Mesenchymal stem cell (in vitro differentiated cells and primary cell): ENCODE results near the gene IFT27.

Experiments
- DNase-seq: peaks from one replicate; pipeline ENCODE4 v3.0.0-alpha.2; 2013
- H2AFZ ChIP-seq: one replicate; pipeline ENCODE4 v1.6.1; 2013; ENCODE audit warnings: low read depth, mild to moderate bottlenecking, control low read depth, inconsistent platforms, low read length, moderate library complexity
- H2AK5ac ChIP-seq: 2 replicates; pipeline ENCODE4 v1.6.1; 2013; ENCODE audit warnings: low read length, moderate library complexity, mild to moderate bottlenecking, inconsistent platforms; ENCODE audit not compliant: severe bottlenecking
- H2BK120ac ChIP-seq: one replicate; pipeline ENCODE4 v1.6.1; 2013; ENCODE audit warnings: low read depth, mild to moderate bottlenecking, inconsistent platforms, low read length, moderate library complexity
- H2BK12ac ChIP-seq, 2 experiments: one replicate each; pipeline ENCODE4 v1.6.1; 2013; ENCODE audit warnings: inconsistent platforms in 2 of 2, low read length in 2 of 2, mild to moderate bottlenecking in 2 of 2, moderate library complexity in 2 of 2, control low read depth in 1 of 2
- H2BK15ac ChIP-seq: one replicate; pipeline ENCODE4 v1.6.1; 2013; ENCODE audit warnings: mild to moderate bottlenecking, low read depth, inconsistent platforms; ENCODE audit not compliant: poor library complexity, severe bottlenecking
- H2BK5ac ChIP-seq: 2 replicates; pipeline ENCODE4 v1.6.1; 2013; ENCODE audit warnings: low read depth, mild to moderate bottlenecking, low read length, control low read depth, inconsistent platforms; ENCODE audit not compliant: poor library complexity, severe bottlenecking
- H3K14ac ChIP-seq, 2 experiments: one replicate each; pipeline ENCODE4 v1.6.1; 2013; ENCODE audit warnings: inconsistent platforms in 2 of 2, low read length in 2 of 2, control low read depth in 1 of 2, mild to moderate bottlenecking in 1 of 2, moderate library complexity in 1 of 2
- H3K18ac ChIP-seq, 2 experiments: one replicate each; pipeline ENCODE4 v1.6.1; 2013; ENCODE audit warnings: inconsistent platforms in 2 of 2, low read length in 2 of 2, control low read depth in 1 of 2, low read depth in 1 of 2, mild to moderate bottlenecking in 1 of 2
- H3K23ac ChIP-seq, 2 experiments: one replicate each; pipeline ENCODE4 v1.6.1; 2013; ENCODE audit warnings: inconsistent platforms in 2 of 2, low read length in 2 of 2, mild to moderate bottlenecking in 2 of 2, moderate library complexity in 2 of 2, control low read depth in 1 of 2
- H3K27ac ChIP-seq: 2 replicates; pipeline ENCODE4 v1.5.1; 2013; ENCODE audit warnings: mild to moderate bottlenecking, moderate library complexity, low read length, control low read depth, inconsistent platforms; ENCODE audit not compliant: poor library complexity, severe bottlenecking
- H3K27me3 ChIP-seq, 2 experiments: 2 replicates each; pipeline versions ENCODE4 v1.6.1 to v1.7.0; 2013; ENCODE audit warnings: low read length in 2 of 2, mild to moderate bottlenecking in 2 of 2, moderate library complexity in 2 of 2, control low read depth in 1 of 2, inconsistent platforms in 1 of 2; ENCODE audit not compliant: control insufficient read depth in 1 of 2, insufficient read depth in 1 of 2
- H3K36me3 ChIP-seq, 2 experiments: 2 replicates each; pipeline versions ENCODE4 v1.6.1 to v1.7.0; 2013; ENCODE audit warnings: low read length in 2 of 2, control low read depth in 1 of 2, inconsistent platforms in 1 of 2, low read depth in 1 of 2, mild to moderate bottlenecking in 1 of 2; ENCODE audit not compliant: insufficient read depth in 2 of 2, control insufficient read depth in 1 of 2
- H3K4ac ChIP-seq, 2 experiments: one replicate each; pipeline ENCODE4 v1.6.1; 2013; ENCODE audit warnings: inconsistent platforms in 2 of 2, low read length in 2 of 2, mild to moderate bottlenecking in 2 of 2, moderate library complexity in 2 of 2, control low read depth in 1 of 2, low read depth in 1 of 2
- H3K4me1 ChIP-seq: 2 replicates; pipeline ENCODE4 v1.6.1; 2013; ENCODE audit warnings: low read depth, low read length, control low read depth; ENCODE audit not compliant: control insufficient read depth, insufficient read depth
- H3K4me2 ChIP-seq: 2 replicates; pipeline ENCODE4 v1.6.1; 2013; ENCODE audit warnings: low read length, mild to moderate bottlenecking, inconsistent platforms; ENCODE audit not compliant: poor library complexity, severe bottlenecking
- H3K4me3 ChIP-seq, 2 experiments: 2 replicates each; pipeline versions ENCODE4 v1.5.1 to v1.7.0; 2013; ENCODE audit warnings: low read length in 2 of 2, mild to moderate bottlenecking in 2 of 2, control low read depth in 1 of 2, low read depth in 1 of 2; ENCODE audit not compliant: insufficient read depth in 1 of 2
- H3K79me1 ChIP-seq: replicated peaks from 2 replicates; pipeline ENCODE4 v1.6.1; 2013; ENCODE audit warnings: mild to moderate bottlenecking, control low read depth, low read length, inconsistent platforms; ENCODE audit not compliant: poor library complexity, severe bottlenecking
- H3K9ac ChIP-seq: 2 replicates; pipeline ENCODE4 v1.7.0; 2013; ENCODE audit warnings: mild to moderate bottlenecking, low read length, moderate library complexity
- H3K9me3 ChIP-seq: 2 replicates; pipeline ENCODE4 v1.7.0; 2013; ENCODE audit warnings: mild to moderate bottlenecking, low read length; ENCODE audit not compliant: control insufficient read depth
- H4K8ac ChIP-seq: one replicate; pipeline ENCODE4 v1.6.1; 2013; ENCODE audit warnings: inconsistent platforms, mild to moderate bottlenecking, low read length, moderate library complexity
- H4K91ac ChIP-seq: one replicate; pipeline ENCODE4 v1.6.1; 2013; ENCODE audit warnings: mild to moderate bottlenecking, low read length, inconsistent platforms
- WGBS: methylation state at CpG from one replicate; pipeline ENCODE4 v1.1.7; 2013; ENCODE audit warnings: mixed read lengths; 5-methylcytosine and 5-hydroxymethylcytosine counted together

The IFT27 gene

GRCh38 chr22:36767035-36767775 is 8.7 kb downstream of the IFT27 start:
- DNase-seq: no peak
- no peaks in the 10 kb centered on the region for H3K9me3 ChIP-seq
- no peak overlapping the region for H3K9ac ChIP-seq
- H3K4me1 ChIP-seq: peaks cover 7% of the 10 kb centered on the region
- H2AFZ ChIP-seq: no peak overlapping the region
- H3K27ac ChIP-seq: no peak overlapping the region
- 88% methylated on average over 10 of the region's 10 CpGs for WGBS
- H3K4ac ChIP-seq: no peak overlapping the region
- no peak overlapping the region for H2BK12ac ChIP-seq
- no peak overlapping the region for H4K8ac ChIP-seq
- H3K79me1 ChIP-seq: peaks cover 6% of the 10 kb centered on the region
- no peak overlapping the region for H2BK15ac ChIP-seq
- no peak overlapping the region for H2BK5ac ChIP-seq
- no peak overlapping the region for H3K4me2 ChIP-seq
- H3K4me3 ChIP-seq: peak overlapping the region in 1 of 2 experiments; percentile 10
- H3K14ac ChIP-seq: no peak overlapping the region
- H3K36me3 ChIP-seq: peaks cover 43 to 48% of the 10 kb centered on the region in 2 experiments
- H2BK120ac ChIP-seq: no peak overlapping the region
- no peak overlapping the region for H3K23ac ChIP-seq
- H3K18ac ChIP-seq: no peak overlapping the region
- no peak overlapping the region for H4K91ac ChIP-seq
- no peaks in the 10 kb centered on the region for H3K27me3 ChIP-seq
- no peak overlapping the region for H2AK5ac ChIP-seq

DNA sequence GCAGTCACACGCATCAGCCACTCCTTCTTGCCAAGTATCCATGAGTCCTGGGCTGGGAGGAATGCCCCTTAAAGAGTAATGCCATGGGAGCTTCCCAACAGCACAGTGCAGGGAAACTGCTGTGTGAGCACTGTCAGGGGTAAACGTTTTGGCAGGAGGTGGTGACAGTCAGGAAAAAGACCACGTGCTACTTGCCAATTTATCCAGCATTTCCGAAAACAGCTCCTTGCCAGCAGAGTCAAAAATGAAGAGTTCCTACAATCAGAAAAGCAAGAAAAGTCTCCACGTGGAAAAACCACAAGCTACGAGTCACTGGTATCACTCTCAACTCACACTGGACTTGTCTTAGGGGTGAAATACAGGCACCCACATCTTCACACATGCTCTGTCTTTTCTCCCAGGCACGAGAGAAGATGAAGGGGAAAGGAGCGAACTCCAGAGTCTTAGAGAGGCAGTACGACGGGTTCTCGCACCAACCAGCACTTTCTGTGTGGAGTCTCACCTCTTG is 9.9 kb downstream of the IFT27 start:
- Histone ChIP-seq H2AFZ (no peak overlapping the region), H3K23ac (no peak overlapping the region), H3K4ac (no peak overlapping the region), H3K36me3 (peaks cover 45 to 46% of the 10 kb centered on the region in 2 experiments), H2BK120ac (no peak overlapping the region), H2BK12ac (no peak overlapping the region), H2BK5ac (no peak overlapping the region), H3K9me3 (no peaks in the 10 kb centered on the region), H4K91ac (no peak overlapping the region), H2BK15ac (no peak overlapping the region), H3K14ac (no peak overlapping the region), H3K18ac (no peak overlapping the region), H3K27ac (no peak overlapping the region), H3K4me2 (no peak overlapping the region), H2AK5ac (no peak overlapping the region), H3K4me1 (peaks cover 7% of the 10 kb centered on the region), H4K8ac (no peak overlapping the region), H3K4me3 (no peak overlapping the region), H3K9ac (peak overlapping the region; percentile 30), H3K79me1 (no peaks in the 10 kb centered on the region), H3K27me3 (no peaks in the 10 kb centered on the region)
- no peak for DNase-seq
- WGBS: 89% methylated on average over 11 of the region's 11 CpGs

- H3K4me2 ChIP-seq: no peak overlapping the region
- H4K8ac ChIP-seq: no peak overlapping the region
- H3K9me3 ChIP-seq: no peaks in the 10 kb centered on the region
- peaks cover 46 to 49% of the 10 kb centered on the region in 2 experiments for H3K36me3 ChIP-seq
- H3K18ac ChIP-seq: no peak overlapping the region
- DNase-seq: no peak
- no peak overlapping the region for H3K9ac ChIP-seq
- 98% methylated on average over 17 of the region's 17 CpGs for WGBS
- no peak overlapping the region for H2AK5ac ChIP-seq
- H3K27me3 ChIP-seq: no peaks in the 10 kb centered on the region
- no peak overlapping the region for H3K4ac ChIP-seq
- H3K79me1 ChIP-seq: no peaks in the 10 kb centered on the region
- H3K23ac ChIP-seq: no peak overlapping the region
- no peak overlapping the region for H2BK120ac ChIP-seq
- H4K91ac ChIP-seq: no peak overlapping the region
- no peak overlapping the region for H2BK5ac ChIP-seq
- no peak overlapping the region for H2AFZ ChIP-seq
- H3K27ac ChIP-seq: no peak overlapping the region
- peaks cover 5% of the 10 kb centered on the region for H3K4me1 ChIP-seq
- H3K4me3 ChIP-seq: no peak overlapping the region
- no peak overlapping the region for H3K14ac ChIP-seq
- H2BK12ac ChIP-seq: no peak overlapping the region
- H2BK15ac ChIP-seq: no peak overlapping the region
Observed at GRCh38 chr22:36765131-36765942, 10.6 kb downstream of the IFT27 start.

- no peak overlapping the region for H2BK15ac ChIP-seq
- H3K4ac ChIP-seq: no peak overlapping the region
- no peak overlapping the region for H2BK12ac ChIP-seq
Observed at GRCh38 chr22:36764641-36765040, 11.3 kb downstream of the IFT27 start.

More at GRCh38 chr22:36764641-36765040, 11.3 kb downstream of the IFT27 start:
- 93% methylated on average over 6 of the region's 6 CpGs for WGBS
- Histone ChIP-seq H3K4me3 (no peak overlapping the region), H3K18ac (no peak overlapping the region), H2AK5ac (no peak overlapping the region), H3K9ac (no peak overlapping the region), H3K23ac (no peak overlapping the region), H3K9me3 (no peaks in the 10 kb centered on the region), H3K27ac (no peak overlapping the region), H4K8ac (no peak overlapping the region), H3K36me3 (peaks cover 42 to 49% of the 10 kb centered on the region in 2 experiments), H3K4me1 (peaks cover 5% of the 10 kb centered on the region), H3K27me3 (no peaks in the 10 kb centered on the region), H2BK5ac (no peak overlapping the region), H3K79me1 (no peaks in the 10 kb centered on the region), H4K91ac (no peak overlapping the region), H3K14ac (no peak overlapping the region), H2AFZ (no peak overlapping the region), H3K4me2 (no peak overlapping the region), H2BK120ac (no peak overlapping the region)
- DNase-seq: no peak
